OCI-LY7 (cell line): ENCODE data around the gene TMEM178B. TPM values are rescaled to one million over a fixed set of nuclear protein-coding genes. Genes with fewer than 3 reads are reported as not detected.

Experiments used
- BruUV-seq: library from RNA; stranded (reverse); fragments of 400-500 nt; replicated peaks from 2 replicates; lab custom pipeline; 2021; lab: Mats Ljungman, UMichigan
- CTCF ChIA-PET: fragments of 300-600 bp; sonication (Branson Sonifier 250); formaldehyde crosslinking; loops from one replicate; lab custom pipeline; 2022; ENCODE audit warnings: antibody characterized with exemption; ENCODE audit not compliant: unreplicated experiment; lab: Charles Lee
- POLR2A ChIA-PET: fragments of 300-600 bp; sonication (Branson Sonifier 250); formaldehyde crosslinking; loops from one replicate; lab custom pipeline; 2022; ENCODE audit warnings: antibody characterized with exemption; lab: Charles Lee
- DNase-seq: peaks from one replicate; pipeline ENCODE4 v3.0.0-alpha.2; 2015; ENCODE audit warnings: low spot score
- H2AFZ ChIP-seq: fragments of 200-600 bp; sonication (generic), shearing (Covaris generic); 2 replicates; pipeline ENCODE4 v1.6.1; 2014; ENCODE audit warnings: mild to moderate bottlenecking, antibody characterized with exemption, low read length, moderate library complexity
- H3K27ac ChIP-seq: fragments of 200-600 bp; sonication (generic); 2 replicates; pipeline ENCODE4 v1.5.1; 2014; ENCODE audit warnings: mixed run types, low read depth, mild to moderate bottlenecking, moderate library complexity, low read length, inconsistent platforms; ENCODE audit not compliant: poor library complexity, severe bottlenecking
- H3K36me3 ChIP-seq: fragments of 200-600 bp; sonication (generic); 2 replicates; pipeline ENCODE4 v1.6.1; 2014; ENCODE audit warnings: mild to moderate bottlenecking, antibody characterized with exemption, low read length, moderate library complexity, mixed read lengths; ENCODE audit not compliant: insufficient read depth
- H3K4me1 ChIP-seq: fragments of 200-600 bp; sonication (generic); 2 replicates; pipeline ENCODE4 v1.5.1; 2014; ENCODE audit warnings: mild to moderate bottlenecking, low read length; ENCODE audit not compliant: insufficient read depth, poor library complexity, severe bottlenecking
- H3K4me2 ChIP-seq: fragments of 200-600 bp; sonication (generic); 2 replicates; pipeline ENCODE4 v1.6.1; 2014; ENCODE audit warnings: mild to moderate bottlenecking, low read length
- H3K4me3 ChIP-seq: fragments of 200-600 bp; sonication (generic); 2 replicates; pipeline ENCODE4 v1.5.1; 2014; ENCODE audit warnings: mild to moderate bottlenecking, low read depth, low read length; ENCODE audit not compliant: poor library complexity, severe bottlenecking
- H3K79me2 ChIP-seq: fragments of 200-600 bp; sonication (generic); 2 replicates; pipeline ENCODE4 v1.6.1; 2016; ENCODE audit warnings: low read depth, mild to moderate bottlenecking, low read length, moderate library complexity, mixed read lengths; ENCODE audit not compliant: insufficient read depth
- H3K9me2 ChIP-seq: fragments of 200-600 bp; sonication (generic); 2 replicates; pipeline ENCODE4 v1.6.1; 2016; ENCODE audit warnings: mild to moderate bottlenecking, low read length, mixed read lengths; ENCODE audit not compliant: insufficient read depth
- H3K9me3 ChIP-seq: fragments of 200-600 bp; sonication (generic); 2 replicates; pipeline ENCODE4 v1.6.1; 2014; ENCODE audit warnings: mild to moderate bottlenecking, mixed run types, low read length, mixed read lengths
- H4K20me1 ChIP-seq: fragments of 200-600 bp; sonication (generic); 2 replicates; pipeline ENCODE4 v1.6.1; 2014; ENCODE audit warnings: mild to moderate bottlenecking, antibody characterized with exemption, low read length, moderate library complexity, mixed read lengths; ENCODE audit not compliant: insufficient read depth
- EZH2phosphoT487 ChIP-seq: fragments of 200-600 bp; sonication (generic); IDR thresholded peaks from 2 replicates; pipeline ENCODE4 v1.6.1; 2018; ENCODE audit warnings: low read depth, borderline replicate concordance, mild to moderate bottlenecking, mixed run types, antibody characterized with exemption, low read length, moderate library complexity, mixed read lengths
- intact Hi-C: fragments of 100-400 bp; cut with micrococcal nuclease; formaldehyde crosslinking; loops from one replicate; pipeline ENCODE4 v1.10.0; 2022; ENCODE audit not compliant: unreplicated experiment
- total RNA-seq, 2 experiments: library from RNA; depleted of rRNA in 1 of 2; stranded (reverse); fragments of >200 nt in 1 of 2; shearing (Covaris generic) in 1 of 2; gene quantifications; 2 replicates each; pipeline ENCODE4 v1.2.3, GENCODE V29; 2014 to 2022
- TF ChIP-seq, protein P1 (sequence below): fragments of 200-600 bp; sonication (generic); conservative IDR thresholded peaks from 2 replicates; pipeline ENCODE4 v1.5.1; 2014; ENCODE audit warnings: mild to moderate bottlenecking, antibody characterized with exemption, low read length, moderate library complexity, mixed read lengths

The TMEM178B gene
- total RNA-seq, 2 experiments from 2014 or later = not detected

DNA sequence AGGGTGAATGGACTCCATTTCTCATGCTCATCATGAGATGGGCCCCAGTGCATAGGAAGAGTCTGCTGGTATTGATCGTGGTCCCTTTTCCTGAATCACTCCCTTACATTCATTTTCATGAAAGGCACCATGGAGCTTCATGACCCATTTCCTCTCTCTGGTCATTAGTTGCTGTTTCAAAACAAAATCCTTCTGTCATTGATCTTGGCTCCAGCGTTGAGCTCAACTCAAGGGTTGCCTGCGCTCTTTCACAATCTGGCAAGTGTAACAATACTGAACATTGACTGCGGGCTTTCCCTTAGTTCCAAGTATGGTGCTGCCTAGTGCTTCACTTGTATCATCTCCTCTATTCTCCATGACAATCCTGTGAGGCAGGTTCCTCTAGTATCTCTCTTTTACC is 197.6 kb downstream of the TMEM178B start:
- Histone ChIP-seq H3K4me3 (no peak overlapping the region), H4K20me1 (no peaks in the 10 kb centered on the region), H3K9me2 (no peaks in the 10 kb centered on the region), H3K27ac (no peak overlapping the region), H3K36me3 (no peaks in the 10 kb centered on the region), H3K79me2 (no peaks in the 10 kb centered on the region), H3K4me2 (no peak overlapping the region), H2AFZ (no peak overlapping the region), H3K4me1 (no peaks in the 10 kb centered on the region), H3K9me3 (no peaks in the 10 kb centered on the region)
- no peak for DNase-seq
- ChIA-PET POLR2A (no interaction called here), CTCF (no interaction called here)
- intact Hi-C loops = no loop called here
- TF ChIP-seq, protein P1, sequence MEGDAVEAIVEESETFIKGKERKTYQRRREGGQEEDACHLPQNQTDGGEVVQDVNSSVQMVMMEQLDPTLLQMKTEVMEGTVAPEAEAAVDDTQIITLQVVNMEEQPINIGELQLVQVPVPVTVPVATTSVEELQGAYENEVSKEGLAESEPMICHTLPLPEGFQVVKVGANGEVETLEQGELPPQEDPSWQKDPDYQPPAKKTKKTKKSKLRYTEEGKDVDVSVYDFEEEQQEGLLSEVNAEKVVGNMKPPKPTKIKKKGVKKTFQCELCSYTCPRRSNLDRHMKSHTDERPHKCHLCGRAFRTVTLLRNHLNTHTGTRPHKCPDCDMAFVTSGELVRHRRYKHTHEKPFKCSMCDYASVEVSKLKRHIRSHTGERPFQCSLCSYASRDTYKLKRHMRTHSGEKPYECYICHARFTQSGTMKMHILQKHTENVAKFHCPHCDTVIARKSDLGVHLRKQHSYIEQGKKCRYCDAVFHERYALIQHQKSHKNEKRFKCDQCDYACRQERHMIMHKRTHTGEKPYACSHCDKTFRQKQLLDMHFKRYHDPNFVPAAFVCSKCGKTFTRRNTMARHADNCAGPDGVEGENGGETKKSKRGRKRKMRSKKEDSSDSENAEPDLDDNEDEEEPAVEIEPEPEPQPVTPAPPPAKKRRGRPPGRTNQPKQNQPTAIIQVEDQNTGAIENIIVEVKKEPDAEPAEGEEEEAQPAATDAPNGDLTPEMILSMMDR = no peak
- no peak for TF ChIP-seq EZH2phosphoT487
- BruUV-seq = no TSS peak

DNA sequence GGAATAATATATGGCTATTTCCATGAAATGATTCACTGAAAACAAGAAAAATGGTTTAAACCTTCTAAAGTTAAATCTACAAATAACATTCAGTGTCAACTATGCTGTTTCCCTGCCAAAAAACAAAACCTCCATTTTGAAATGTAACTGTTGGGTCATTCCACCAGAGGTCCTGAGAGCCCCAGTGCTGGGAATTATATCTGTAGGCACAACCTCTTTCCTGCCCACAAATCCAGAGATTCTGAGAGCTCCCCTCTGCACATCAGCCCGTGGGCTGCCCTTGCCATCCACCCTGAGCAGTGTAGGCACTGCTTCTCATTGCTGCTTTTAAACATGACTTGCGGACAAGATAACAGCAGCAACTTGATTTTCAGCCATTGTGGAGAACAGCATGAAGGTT is 198.6 kb downstream of the TMEM178B start:
- no TSS peak for BruUV-seq
- POLR2A ChIA-PET = no interaction called here
- Histone ChIP-seq H2AFZ (no peak overlapping the region), H3K9me2 (no peaks in the 10 kb centered on the region), H3K27ac (no peak overlapping the region), H3K36me3 (no peaks in the 10 kb centered on the region), H3K9me3 (no peaks in the 10 kb centered on the region), H4K20me1 (no peaks in the 10 kb centered on the region), H3K79me2 (no peaks in the 10 kb centered on the region), H3K4me3 (no peak overlapping the region), H3K4me2 (no peak overlapping the region), H3K4me1 (no peaks in the 10 kb centered on the region)
- no peak for DNase-seq
- intact Hi-C loops = no loop called here
- CTCF ChIA-PET = no interaction called here
- no peak for TF ChIP-seq EZH2phosphoT487
- TF ChIP-seq, protein P1 = no peak

DNA sequence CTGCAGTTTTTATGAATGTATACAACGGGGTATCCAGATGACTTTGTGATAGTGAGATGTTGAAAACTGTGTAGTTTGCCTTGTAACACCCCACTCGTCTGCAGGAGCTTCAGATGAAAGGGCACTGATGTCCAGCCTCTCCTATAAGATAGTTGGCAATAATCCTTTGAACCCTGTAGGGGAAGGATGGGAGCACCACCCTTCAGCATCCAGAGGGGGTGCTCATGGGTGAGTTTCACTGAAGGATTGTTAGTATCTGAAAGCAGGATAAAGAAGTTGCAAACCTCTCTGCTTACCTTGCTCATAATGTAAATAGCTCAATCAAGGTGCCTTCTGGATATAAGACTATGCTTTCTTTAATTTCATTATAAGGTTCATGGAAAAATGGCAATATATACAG is 201.5 kb downstream of the TMEM178B start:
- CTCF ChIA-PET = no interaction called here

More for the DNA sequence above, 201.5 kb downstream of the TMEM178B start:
- Histone ChIP-seq H3K4me3 (no peak overlapping the region), H3K27ac (no peak overlapping the region), H2AFZ (no peak overlapping the region), H3K9me2 (no peaks in the 10 kb centered on the region), H3K79me2 (no peaks in the 10 kb centered on the region), H3K36me3 (no peaks in the 10 kb centered on the region), H3K4me1 (no peaks in the 10 kb centered on the region), H3K9me3 (no peaks in the 10 kb centered on the region), H3K4me2 (no peak overlapping the region), H4K20me1 (no peaks in the 10 kb centered on the region)
- POLR2A ChIA-PET = no interaction called here
- TF ChIP-seq, protein P1 = no peak
- no peak for TF ChIP-seq EZH2phosphoT487
- intact Hi-C loops = no loop called here
- DNase-seq = no peak
- BruUV-seq = no TSS peak
